ENCODE data around the gene EWSR1.

Gene EWSR1

DNA sequence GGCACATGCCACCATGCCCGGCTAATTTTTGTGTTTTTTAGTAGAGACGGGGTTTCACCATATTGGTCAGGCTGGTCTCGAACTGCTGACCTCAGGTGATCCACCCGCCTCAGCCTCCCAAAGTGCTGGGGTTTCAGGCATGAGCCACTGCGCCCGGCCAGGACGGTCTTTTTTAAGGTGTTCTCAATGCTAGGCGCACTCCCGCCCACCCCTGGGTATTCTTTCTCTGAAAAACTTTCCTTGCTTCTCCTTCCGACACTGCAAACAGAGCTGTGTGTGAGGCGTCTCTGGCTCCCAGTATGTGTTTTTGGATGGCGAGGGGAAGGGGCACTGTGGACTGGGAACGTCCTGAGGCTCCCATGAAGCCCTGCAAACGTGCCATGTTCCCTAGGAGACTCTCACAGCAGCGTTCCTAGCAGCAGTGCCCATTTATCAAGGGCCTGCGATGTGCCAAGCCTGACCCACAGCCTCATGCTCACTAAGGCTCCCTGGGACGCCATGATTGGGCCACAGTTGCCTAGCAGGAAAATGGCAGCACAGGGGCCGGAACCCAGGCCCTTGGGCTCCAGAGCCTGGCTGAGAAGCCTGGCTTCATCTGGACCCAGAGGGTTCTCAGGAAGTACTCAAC is 49.9 kb downstream of the EWSR1 start:
- no peak for DNase-seq (ENCODE audit: low spot score)

DNA sequence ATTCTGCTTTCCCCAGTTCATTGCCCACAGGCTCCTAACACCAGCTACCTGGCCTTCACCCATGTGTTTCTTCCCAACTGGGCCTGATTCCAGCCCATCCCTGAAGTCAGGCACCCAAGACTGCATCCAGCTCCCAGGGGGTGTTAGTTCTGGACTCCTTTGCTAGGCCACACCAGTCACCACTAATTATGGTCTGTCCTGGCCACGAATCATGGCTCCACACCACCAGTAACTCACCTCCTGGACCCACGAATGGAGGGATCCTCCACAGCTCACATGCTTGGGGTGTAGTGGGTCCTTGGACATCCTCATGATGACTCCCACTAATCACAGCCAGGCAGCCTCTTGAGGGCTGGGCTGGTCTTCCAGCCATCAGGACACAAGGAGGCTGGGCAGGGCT is 51.0 kb downstream of the EWSR1 start:
- DNase-seq (ENCODE audit: low spot score) = no peak

DNA sequence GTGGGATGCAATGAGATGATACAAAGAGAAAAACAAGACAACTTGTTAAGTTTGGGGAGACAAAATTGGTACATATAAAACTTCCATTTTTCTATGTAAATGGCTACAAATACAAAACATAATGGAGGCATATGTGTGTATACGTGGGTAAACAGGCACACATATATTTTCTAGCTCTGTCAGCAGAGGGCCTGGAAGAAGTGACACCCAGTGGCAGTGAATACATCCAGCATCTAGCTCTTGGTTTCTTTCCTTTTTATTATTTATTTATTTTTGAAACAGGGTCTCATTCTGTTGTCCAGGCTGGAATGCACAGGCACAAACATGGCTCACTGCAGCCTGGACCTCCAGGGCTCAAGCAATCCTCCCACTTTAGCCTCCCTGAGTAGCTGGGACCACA is 52.5 kb downstream of the EWSR1 start:
- no peak for DNase-seq (ENCODE audit: low spot score)

DNA sequence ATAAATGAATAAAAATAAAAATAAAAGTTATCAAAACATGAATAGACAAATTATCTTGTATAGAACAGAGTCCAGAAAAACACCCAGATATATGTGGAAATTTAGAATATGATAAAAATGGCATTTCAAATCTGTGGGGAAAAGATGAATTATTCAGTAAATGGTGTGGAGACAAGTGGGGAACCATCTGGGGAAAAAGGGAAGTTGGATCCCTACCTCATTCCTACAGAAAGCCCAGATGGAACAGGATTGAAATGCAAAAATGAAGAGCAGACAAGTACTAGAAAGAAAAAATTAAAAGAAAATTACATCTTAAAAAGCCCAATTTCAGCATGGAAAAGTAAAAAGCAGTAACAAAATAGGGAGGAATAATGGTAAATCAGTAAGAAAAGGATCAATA is 55.6 kb downstream of the EWSR1 start:
- DNase-seq (ENCODE audit: low spot score) = no peak

DNA sequence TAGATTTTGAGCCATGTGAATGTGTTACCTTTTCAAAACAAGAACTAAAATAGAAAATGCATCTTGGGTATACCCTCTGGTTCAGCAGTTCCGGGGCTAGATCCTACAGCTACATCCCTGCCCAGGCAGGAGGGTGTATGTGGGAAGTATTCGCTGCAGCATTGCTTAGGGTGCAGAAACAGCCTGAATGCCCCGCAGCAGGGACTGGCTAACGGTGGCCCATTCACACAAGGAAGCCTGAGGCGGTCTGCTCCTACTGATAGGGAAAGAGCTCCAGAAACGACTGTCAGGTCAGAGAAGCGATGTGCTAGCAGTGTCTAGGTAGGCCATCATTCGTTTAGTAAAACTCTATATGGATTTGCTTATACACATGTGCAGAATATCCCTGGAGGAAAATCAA is 57.3 kb downstream of the EWSR1 start:
- no peak for DNase-seq (ENCODE audit: low spot score)

- DNase-seq (ENCODE audit: low spot score) = no peak
Measured at GRCh38 chr22:29325785-29326315, 57.8 kb downstream of the EWSR1 start.

DNA sequence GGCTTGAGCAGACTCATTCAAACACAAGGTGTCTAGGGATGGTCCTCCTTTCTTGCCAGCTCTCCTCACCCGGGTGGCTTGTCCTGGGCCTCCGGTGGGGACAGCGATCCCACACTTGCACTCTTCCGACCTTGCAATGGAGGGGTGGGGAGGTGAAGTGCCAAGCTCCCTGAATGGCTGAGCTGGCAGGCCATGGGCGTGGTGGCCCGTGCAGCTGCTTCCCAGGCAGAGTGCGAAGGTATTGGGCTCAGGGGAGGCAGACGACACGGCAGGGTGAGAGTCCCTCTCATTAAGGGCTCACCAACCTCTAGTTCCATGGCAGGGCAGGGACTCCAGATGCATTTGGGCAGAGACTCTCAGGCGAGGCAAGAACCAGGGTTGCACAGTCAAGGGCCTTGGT is 58.4 kb downstream of the EWSR1 start:
- no peak for DNase-seq (ENCODE audit: low spot score)

- DNase-seq (ENCODE audit: low spot score) = no peak
Measured at GRCh38 chr22:29327089-29327764, 59.2 kb downstream of the EWSR1 start.

DNA sequence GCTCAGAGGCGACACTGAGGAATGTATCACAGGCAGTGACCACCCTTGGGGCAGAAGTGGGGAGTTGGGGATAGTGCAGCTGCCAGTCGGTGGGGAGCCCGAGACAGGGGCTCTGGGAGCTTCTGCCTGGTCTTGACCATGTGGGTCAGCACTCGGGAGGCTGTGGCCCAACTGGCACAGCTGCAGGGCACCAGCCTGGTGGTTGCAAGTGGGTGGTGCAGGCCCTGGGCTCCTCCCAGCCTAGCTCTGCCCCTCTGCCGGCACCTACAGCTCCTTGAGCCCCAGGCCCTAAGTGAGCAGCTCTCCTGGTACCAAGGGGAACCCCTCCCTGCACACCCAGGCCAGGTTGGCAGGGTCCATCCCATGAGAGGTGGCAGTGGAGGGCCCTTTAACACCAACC is 60.0 kb downstream of the EWSR1 start:
- no peak for DNase-seq (ENCODE audit: low spot score)

GRCh38 chr22:29328566-29329500 is 60.8 kb downstream of the EWSR1 start:
- DNase-seq (ENCODE audit: low spot score) = no peak

DNA sequence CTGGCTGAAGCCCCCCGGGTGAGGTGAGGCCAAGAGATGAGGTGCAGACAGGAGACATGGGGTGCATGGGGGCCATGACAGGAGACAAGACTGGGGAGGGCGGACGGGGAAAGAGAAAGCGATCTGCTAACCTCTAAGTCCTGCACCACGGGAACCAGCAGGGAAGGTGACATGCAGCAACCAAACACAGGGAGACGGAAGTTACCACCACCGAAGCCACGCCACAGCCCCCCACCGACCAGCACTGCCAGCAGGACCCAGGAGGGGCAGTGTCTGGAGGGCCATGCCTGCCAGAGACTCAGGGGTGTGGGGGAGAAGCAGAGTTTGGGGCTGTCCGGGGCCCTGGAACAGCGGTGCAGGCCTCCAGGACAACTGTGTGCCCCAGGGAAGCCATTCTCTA is 61.5 kb downstream of the EWSR1 start:
- no peak for DNase-seq (ENCODE audit: low spot score)

DNA sequence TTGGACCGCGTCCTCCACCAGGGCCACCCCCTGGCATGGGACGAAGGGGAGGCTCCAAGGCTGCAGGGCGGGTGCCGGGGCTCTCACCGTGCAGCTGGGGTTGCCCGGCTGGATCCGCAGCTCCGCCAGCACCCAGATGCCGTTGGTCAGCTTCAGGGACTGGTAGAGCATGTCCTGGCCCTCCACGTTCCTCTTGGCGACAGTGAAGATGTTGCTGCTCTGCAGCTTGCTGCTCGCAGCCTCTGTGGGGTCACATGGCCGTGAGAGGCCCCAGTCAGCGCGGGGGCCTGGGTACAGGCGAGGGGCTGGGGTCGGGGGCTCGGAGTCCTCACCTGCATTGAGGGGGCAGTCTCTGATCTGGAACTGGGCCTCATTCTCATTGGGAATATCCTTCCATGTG is 62.2 kb downstream of the EWSR1 start:
- DNase-seq (ENCODE audit: low spot score) = no peak

DNA sequence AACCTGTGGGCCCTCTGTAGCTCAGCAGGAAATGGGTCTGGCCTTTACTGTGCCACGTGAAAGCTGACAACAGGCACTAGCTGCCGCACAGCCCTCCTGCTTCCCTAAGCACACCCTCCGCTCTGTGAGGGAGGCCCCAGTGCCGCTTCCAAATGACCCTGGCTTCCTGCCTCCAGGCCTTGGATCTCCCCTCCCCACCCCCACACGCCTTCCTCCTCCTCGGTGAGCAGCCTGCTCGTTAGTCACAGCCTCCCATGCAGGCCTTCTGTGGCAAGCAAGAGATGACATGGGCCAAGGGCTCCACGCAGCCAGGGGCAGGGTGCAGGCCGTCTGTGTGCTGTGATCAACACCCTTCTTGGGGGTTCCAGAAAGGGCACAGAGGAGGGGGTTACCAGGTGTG is 62.7 kb downstream of the EWSR1 start:
- no peak for DNase-seq (ENCODE audit: low spot score)

GRCh38 chr22:29331213-29331612 is 63.1 kb downstream of the EWSR1 start:
- DNase-seq (ENCODE audit: low spot score) = no peak

DNA sequence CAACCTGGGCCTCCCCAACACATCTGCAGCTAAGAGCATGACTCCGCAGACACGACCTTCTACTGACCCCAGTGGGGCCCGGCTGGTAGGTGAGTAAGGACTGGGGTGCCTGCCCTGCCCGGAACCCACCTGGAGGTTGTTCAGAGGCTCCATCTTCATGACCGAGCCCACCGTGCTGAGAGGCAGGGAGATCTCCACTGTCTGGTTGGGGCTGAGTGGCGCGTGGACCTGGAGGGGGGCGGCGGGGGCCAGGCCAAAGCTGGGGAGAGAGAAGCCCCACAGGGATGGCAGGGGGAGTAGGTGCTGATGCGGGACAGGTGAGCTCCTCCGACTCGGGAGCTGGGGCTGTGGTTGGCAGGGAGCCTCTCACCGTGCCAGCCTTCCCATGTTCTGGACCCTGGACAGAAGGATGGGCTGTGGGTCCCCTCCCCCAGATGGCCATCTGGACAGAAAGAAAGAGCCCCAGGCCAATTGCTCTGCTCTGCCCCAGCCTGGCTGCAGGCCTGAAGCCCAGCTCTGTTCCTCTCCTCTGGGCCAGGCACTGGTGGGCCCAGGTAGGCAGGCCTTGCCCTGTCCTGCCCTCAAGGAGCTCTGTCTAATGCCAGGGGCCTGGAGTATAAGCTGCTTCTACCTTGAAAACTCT is 63.7 kb downstream of the EWSR1 start:
- no peak for DNase-seq (ENCODE audit: low spot score)

DNA sequence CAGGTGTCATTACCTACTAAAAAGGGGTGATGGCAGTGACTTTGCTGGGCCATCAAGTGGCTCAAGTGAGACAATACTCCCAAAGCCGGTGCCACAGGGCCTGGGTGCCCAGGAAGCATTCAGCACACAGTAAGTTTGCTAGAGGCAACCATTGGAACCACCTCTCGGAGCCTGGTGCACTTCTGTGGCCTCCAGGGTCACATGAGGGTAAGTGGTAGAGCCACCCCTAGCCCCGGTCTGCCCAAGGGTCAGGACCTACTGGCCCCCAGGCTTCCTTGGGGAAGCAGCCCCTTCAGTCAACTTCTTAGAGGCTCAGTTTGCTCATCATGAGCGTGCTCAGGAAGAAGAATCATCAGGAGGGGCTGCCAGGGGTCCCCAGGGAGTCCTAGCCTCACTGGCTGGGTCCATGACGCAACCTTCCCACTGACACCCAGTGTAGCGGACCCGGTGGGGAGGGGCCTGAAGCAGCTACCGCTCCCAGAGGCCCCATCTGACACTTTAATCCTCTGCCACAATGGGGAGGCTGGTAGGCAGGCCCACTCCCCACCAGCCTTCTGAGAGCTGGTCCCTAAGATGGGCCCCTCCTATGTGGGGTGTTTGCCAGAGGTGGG is 64.9 kb downstream of the EWSR1 start:
- no peak for DNase-seq (ENCODE audit: low spot score)

- no peak for DNase-seq (ENCODE audit: low spot score)
Measured at GRCh38 chr22:29334148-29334547, 66.1 kb downstream of the EWSR1 start.

- DNase-seq (ENCODE audit: low spot score) = no peak
Measured at GRCh38 chr22:29334696-29335344, 66.8 kb downstream of the EWSR1 start.

- DNase-seq (ENCODE audit: low spot score) = no peak
Measured at GRCh38 chr22:29335656-29336055, 67.6 kb downstream of the EWSR1 start.

DNA sequence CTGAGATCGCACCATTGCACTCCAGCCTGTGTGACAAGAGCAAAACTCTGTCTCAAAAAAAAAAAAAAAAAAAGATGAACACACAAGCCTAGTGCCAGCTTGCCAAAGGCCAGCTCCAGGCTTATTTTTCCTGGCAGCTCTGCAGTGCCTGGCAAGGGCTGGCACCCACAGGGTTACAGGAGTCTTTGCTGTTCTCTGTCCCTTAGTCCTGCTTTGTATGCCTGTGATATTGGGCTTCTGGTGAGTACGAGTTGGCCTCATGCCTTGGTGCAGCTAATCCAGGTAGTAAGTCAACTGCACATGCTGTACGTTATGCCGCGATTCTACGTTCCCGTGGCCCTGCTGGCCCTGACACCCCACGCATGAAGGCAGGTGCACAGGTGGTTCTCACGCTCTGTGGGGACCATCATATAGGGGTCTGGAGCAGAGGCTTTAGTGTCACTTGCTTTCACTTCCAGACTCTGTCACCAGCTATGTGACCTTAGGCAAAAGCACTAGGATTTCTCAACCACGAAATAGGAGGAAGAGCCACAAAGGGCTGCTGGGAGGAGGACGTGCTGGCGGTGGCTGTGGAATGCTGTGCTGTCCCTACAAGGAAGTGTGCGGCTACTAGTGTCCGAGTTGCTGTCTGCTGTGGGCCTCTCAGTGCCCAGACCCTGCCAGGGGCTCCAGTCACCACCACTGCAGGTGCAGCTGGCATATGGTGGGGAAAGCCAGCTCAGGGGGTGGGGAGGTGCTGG is 68.9 kb downstream of the EWSR1 start:
- DNase-seq (ENCODE audit: low spot score) = no peak
